HepG2 (cell line): ENCODE measurements around the gene SNRPD2. TPM values are rescaled to one million over a fixed set of nuclear protein-coding genes. Genes with fewer than 3 reads are reported as not detected.

Experiments
- ARHGAP35 ChIP-seq: sonication (generic); formaldehyde crosslinking; IDR thresholded peaks from 2 replicates; pipeline ENCODE4 v1.9.0; 2022; ENCODE audit warnings: mild to moderate bottlenecking, inconsistent platforms, moderate library complexity, missing genetic modification reagents, borderline replicate concordance
- FOSL1 ChIP-seq: sonication (generic); formaldehyde crosslinking; IDR thresholded peaks from 2 replicates; pipeline ENCODE4 v1.9.0; 2021; ENCODE audit warnings: missing genetic modification reagents, borderline replicate concordance
- HNF4A ChIP-seq: sonication (generic); formaldehyde crosslinking; IDR thresholded peaks from 2 replicates; pipeline ENCODE4 v1.4.0; 2020; ENCODE audit warnings: missing genetic modification reagents
- MIER3 ChIP-seq: IDR thresholded peaks from 2 replicates; pipeline ENCODE4 v1.6.1; 2016; ENCODE audit warnings: missing compliant biosample characterization, borderline replicate concordance
- PHB2 ChIP-seq: fragments of 450-650 bp; IDR thresholded peaks from 2 replicates; pipeline ENCODE4 v1.6.1; 2018; ENCODE audit not compliant: partially characterized antibody
- ZNF232 ChIP-seq: sonication (generic); formaldehyde crosslinking; IDR thresholded peaks from 2 replicates; pipeline ENCODE4 v1.4.0; 2020; ENCODE audit warnings: missing genetic modification reagents, borderline replicate concordance
- polyA plus RNA-seq, 8 experiments: library from polyadenylated mRNA; depleted of rRNA in 3 of 8; stranded (reverse) in 7 of 8; unstranded in 1 of 8; fragments of >200 nt; fragmentation: Illumina TruSeq in 4 of 8; extraction: Trizol in 4 of 8; gene quantifications; 2 replicates each; pipeline versions ENCODE4 v1.2.1 to v1.2.3, GENCODE V29; 2011 to 2016; ENCODE audit warnings: low read depth in 4 of 8, missing spikeins in 1 of 8, mixed read lengths in 1 of 8; ENCODE audit not compliant: insufficient read depth in 1 of 8
- total RNA-seq, 5 experiments: library from RNA; depleted of rRNA; stranded (reverse); fragments of >200 nt; fragmentation: Illumina TruSeq; extraction: Trizol; gene quantifications; 2 replicates each; pipeline ENCODE4 v1.2.3, GENCODE V29; 2016; ENCODE audit warnings: low read depth in 1 of 5
- TF ChIP-seq, protein P1 (sequence below): sonication (generic); formaldehyde crosslinking; IDR thresholded peaks from 2 replicates; pipeline ENCODE4 v1.4.0; 2020; ENCODE audit warnings: mild to moderate bottlenecking, missing genetic modification reagents
- TF ChIP-seq, protein P2 (sequence below): sonication (generic); formaldehyde crosslinking; conservative IDR thresholded peaks from 2 replicates; pipeline ENCODE4 v1.8.0; 2022; ENCODE audit warnings: low read depth, missing genetic modification reagents
- TF ChIP-seq, protein P3 (sequence below), 2 experiments: IDR thresholded peaks; 2 replicates each; pipeline ENCODE4 v1.6.1; 2011 to 2012; ENCODE audit warnings: low read length in 2 of 2, borderline replicate concordance in 1 of 2, low read depth in 1 of 2, mild to moderate bottlenecking in 1 of 2, moderate library complexity in 1 of 2
- TF ChIP-seq, protein P4 (sequence below), 2 experiments: fragments of 450-650 bp in 1 of 2; sonication (generic) in 1 of 2; formaldehyde crosslinking in 1 of 2; IDR thresholded peaks; 2 replicates each; pipeline versions ENCODE4 v1.6.1 to v1.8.0; 2016 to 2022; ENCODE audit warnings: antibody characterized with exemption in 1 of 2, mild to moderate bottlenecking in 1 of 2, missing genetic modification reagents in 1 of 2
- TF ChIP-seq, protein P5 (sequence below): sonication (generic); formaldehyde crosslinking; IDR thresholded peaks from 2 replicates; pipeline ENCODE4 v1.8.0; 2022; ENCODE audit warnings: mild to moderate bottlenecking, missing genetic modification reagents

The SNRPD2 gene
- total and polyA plus RNA-seq, 2 of the 13 experiments (the other 11 are each of a cell fraction or from before 2014, with no cell fraction given): 299 to 485 TPM

DNA sequence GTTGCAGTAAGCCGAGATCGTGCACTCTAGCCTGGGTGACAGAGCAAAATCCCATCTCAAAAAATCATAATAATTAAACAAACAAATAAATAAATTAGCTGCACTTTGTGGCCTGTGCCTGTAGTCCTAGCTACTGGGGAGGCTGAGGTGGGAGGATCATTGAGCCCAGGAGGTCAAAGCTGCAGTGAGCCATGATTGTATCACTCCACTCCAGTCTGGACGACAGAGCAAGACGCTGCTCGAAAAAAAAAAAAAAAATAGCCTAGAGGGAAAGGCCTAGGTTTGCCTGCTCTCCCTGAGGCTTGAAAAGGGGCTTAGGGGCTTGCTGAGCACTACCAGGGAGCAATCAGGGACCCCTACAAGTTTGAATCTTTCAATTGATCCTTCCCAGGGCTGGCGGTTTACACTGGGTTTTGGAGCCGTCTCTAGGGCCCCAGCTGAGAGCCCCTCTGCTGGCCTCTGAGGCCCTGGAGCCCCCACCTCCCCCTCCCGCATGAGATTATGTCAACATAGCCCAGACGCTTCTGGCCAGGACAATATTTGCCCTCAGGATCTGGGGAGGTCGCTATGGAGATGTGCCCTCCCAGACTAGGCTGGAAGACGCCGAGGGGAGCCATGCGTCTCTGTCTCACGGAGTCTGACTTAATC is 34.1 kb downstream of the SNRPD2 start (continued):
- no peak for TF ChIP-seq ARHGAP35 (CRISPR knock-in tag)
- TF ChIP-seq, protein P1, sequence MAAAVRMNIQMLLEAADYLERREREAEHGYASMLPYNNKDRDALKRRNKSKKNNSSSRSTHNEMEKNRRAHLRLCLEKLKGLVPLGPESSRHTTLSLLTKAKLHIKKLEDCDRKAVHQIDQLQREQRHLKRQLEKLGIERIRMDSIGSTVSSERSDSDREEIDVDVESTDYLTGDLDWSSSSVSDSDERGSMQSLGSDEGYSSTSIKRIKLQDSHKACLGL: no peak
- TF ChIP-seq, protein P2, sequence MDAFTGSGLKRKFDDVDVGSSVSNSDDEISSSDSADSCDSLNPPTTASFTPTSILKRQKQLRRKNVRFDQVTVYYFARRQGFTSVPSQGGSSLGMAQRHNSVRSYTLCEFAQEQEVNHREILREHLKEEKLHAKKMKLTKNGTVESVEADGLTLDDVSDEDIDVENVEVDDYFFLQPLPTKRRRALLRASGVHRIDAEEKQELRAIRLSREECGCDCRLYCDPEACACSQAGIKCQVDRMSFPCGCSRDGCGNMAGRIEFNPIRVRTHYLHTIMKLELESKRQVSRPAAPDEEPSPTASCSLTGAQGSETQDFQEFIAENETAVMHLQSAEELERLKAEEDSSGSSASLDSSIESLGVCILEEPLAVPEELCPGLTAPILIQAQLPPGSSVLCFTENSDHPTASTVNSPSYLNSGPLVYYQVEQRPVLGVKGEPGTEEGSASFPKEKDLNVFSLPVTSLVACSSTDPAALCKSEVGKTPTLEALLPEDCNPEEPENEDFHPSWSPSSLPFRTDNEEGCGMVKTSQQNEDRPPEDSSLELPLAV (CRISPR knock-in tag): no peak
- TF ChIP-seq, protein P3, sequence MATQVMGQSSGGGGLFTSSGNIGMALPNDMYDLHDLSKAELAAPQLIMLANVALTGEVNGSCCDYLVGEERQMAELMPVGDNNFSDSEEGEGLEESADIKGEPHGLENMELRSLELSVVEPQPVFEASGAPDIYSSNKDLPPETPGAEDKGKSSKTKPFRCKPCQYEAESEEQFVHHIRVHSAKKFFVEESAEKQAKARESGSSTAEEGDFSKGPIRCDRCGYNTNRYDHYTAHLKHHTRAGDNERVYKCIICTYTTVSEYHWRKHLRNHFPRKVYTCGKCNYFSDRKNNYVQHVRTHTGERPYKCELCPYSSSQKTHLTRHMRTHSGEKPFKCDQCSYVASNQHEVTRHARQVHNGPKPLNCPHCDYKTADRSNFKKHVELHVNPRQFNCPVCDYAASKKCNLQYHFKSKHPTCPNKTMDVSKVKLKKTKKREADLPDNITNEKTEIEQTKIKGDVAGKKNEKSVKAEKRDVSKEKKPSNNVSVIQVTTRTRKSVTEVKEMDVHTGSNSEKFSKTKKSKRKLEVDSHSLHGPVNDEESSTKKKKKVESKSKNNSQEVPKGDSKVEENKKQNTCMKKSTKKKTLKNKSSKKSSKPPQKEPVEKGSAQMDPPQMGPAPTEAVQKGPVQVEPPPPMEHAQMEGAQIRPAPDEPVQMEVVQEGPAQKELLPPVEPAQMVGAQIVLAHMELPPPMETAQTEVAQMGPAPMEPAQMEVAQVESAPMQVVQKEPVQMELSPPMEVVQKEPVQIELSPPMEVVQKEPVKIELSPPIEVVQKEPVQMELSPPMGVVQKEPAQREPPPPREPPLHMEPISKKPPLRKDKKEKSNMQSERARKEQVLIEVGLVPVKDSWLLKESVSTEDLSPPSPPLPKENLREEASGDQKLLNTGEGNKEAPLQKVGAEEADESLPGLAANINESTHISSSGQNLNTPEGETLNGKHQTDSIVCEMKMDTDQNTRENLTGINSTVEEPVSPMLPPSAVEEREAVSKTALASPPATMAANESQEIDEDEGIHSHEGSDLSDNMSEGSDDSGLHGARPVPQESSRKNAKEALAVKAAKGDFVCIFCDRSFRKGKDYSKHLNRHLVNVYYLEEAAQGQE (IDR thresholded peaks at IDR 0.05; ENCODE audit: borderline replicate concordance in 1 of 2, low read depth in 1 of 2, low read length in 2 of 2): no peak
- TF ChIP-seq, protein P4, sequence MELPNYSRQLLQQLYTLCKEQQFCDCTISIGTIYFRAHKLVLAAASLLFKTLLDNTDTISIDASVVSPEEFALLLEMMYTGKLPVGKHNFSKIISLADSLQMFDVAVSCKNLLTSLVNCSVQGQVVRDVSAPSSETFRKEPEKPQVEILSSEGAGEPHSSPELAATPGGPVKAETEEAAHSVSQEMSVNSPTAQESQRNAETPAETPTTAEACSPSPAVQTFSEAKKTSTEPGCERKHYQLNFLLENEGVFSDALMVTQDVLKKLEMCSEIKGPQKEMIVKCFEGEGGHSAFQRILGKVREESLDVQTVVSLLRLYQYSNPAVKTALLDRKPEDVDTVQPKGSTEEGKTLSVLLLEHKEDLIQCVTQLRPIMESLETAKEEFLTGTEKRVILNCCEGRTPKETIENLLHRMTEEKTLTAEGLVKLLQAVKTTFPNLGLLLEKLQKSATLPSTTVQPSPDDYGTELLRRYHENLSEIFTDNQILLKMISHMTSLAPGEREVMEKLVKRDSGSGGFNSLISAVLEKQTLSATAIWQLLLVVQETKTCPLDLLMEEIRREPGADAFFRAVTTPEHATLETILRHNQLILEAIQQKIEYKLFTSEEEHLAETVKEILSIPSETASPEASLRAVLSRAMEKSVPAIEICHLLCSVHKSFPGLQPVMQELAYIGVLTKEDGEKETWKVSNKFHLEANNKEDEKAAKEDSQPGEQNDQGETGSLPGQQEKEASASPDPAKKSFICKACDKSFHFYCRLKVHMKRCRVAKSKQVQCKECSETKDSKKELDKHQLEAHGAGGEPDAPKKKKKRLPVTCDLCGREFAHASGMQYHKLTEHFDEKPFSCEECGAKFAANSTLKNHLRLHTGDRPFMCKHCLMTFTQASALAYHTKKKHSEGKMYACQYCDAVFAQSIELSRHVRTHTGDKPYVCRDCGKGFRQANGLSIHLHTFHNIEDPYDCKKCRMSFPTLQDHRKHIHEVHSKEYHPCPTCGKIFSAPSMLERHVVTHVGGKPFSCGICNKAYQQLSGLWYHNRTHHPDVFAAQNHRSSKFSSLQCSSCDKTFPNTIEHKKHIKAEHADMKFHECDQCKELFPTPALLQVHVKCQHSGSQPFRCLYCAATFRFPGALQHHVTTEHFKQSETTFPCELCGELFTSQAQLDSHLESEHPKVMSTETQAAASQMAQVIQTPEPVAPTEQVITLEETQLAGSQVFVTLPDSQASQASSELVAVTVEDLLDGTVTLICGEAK (IDR thresholded peaks at IDR 0.05): no peak
- TF ChIP-seq, protein P4 (CRISPR knock-in tag; IDR thresholded peaks at IDR 0.05): no peak
- TF ChIP-seq MIER3 (CRISPR knock-in tag): no peak
- TF ChIP-seq HNF4A: no peak
- TF ChIP-seq, protein P5, sequence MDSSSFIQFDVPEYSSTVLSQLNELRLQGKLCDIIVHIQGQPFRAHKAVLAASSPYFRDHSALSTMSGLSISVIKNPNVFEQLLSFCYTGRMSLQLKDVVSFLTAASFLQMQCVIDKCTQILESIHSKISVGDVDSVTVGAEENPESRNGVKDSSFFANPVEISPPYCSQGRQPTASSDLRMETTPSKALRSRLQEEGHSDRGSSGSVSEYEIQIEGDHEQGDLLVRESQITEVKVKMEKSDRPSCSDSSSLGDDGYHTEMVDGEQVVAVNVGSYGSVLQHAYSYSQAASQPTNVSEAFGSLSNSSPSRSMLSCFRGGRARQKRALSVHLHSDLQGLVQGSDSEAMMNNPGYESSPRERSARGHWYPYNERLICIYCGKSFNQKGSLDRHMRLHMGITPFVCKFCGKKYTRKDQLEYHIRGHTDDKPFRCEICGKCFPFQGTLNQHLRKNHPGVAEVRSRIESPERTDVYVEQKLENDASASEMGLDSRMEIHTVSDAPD: no peak
- TF ChIP-seq FOSL1 (CRISPR knock-in tag): no peak
- no peak for TF ChIP-seq PHB2
- no peak for TF ChIP-seq ZNF232 (CRISPR knock-in tag)
